NCI-H526 (cell line): ENCODE results near the gene BABAM2.
"Not testable (repeated sequence)": the region's sequence is repeated elsewhere in the genome, so short reads cannot be mapped to it uniquely, and the experiment has no call there.

Experiments used
- DNase-seq, 2 experiments: peaks; one replicate each; lab custom pipeline; 2025; lab: John Stamatoyannopoulos, UW

Gene BABAM2

DNA sequence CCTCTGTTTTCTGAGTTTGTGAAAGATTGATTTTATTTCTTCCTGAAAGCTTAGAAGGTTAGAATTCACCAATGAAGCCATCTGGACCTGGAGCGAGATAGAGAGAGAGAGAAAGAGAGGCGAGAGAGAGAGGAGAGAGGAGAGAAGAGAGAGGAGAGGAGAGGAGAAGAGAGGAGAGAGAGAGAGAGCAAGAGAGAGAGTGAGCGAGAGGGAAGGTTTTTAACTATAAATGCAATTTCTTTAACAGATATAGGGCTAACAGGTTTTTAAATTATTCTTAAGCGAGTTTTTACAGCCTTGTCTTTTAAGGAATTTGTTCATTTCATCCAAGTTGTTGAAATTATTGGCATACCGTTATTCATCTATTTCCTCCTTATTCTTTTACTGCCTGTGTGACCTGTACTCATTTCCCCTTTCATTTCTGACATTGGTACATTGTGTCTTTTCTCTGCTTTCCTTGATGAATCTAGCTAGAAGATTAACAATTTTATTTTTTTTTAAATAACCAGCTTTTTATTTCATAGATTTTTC, 56.1 kb downstream of the BABAM2 start:
- DNase-seq = no peak

DNA sequence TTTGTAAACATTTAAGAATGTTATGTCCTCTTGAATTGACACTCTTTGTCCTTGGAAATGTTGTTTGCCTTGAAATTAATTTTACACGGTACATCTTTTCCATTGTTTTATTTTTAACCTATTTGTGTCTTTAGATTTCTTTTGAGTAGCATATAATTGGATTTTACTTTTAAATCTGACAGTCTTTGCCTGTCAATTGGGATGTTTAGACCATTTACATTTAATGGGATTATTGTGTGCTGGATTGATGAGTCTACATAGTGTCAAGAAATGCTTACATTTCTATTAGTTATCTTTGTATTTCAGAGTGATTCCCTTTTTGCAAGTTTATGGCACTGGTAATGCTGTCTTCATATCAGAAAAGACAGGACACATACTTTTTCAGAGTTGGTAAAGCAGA, 61.5 kb downstream of the BABAM2 start:
- no peak for DNase-seq

DNA sequence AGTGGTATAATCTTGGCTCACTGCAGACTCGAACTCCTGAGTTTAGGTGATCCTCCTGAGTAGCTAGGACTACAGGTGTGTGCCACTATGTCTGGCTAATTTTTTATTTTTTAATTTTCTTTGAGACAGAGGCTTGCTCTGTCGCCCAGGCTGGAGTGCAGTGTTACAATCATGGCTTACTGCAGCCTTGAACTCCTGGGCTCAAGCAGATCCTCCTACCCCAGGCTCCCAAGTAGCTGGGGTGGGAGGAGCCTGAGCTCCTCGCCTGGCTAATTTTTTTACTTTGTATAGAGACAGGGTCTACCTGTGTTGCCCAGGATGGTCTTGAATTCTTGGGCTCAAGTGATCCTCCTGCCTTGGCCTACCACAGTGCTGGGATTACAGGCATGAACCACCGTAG, 62.5 kb downstream of the BABAM2 start:
- DNase-seq = no peak

DNA sequence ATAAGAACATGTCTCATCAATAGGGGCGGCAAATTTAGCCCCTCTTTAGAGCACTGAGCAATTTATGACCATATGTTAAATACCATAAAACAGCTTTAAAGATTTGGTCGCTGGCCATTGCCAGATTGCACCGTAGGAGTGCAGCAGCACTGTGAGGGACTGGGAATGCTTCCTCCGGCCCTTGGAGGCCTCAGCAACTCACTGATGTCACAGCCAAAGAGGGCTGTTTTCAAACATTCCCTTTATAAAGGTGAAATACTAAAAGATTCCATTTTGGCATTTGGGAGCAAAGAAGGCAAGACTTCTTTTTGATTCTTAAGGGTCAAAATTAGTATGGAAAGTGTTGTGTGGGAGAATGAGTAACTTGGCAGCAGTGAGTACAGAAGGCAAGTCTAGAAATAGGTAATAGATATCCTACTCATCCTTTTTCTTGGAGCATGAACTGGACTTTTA, 63.7 kb downstream of the BABAM2 start:
- DNase-seq = no peak

DNA sequence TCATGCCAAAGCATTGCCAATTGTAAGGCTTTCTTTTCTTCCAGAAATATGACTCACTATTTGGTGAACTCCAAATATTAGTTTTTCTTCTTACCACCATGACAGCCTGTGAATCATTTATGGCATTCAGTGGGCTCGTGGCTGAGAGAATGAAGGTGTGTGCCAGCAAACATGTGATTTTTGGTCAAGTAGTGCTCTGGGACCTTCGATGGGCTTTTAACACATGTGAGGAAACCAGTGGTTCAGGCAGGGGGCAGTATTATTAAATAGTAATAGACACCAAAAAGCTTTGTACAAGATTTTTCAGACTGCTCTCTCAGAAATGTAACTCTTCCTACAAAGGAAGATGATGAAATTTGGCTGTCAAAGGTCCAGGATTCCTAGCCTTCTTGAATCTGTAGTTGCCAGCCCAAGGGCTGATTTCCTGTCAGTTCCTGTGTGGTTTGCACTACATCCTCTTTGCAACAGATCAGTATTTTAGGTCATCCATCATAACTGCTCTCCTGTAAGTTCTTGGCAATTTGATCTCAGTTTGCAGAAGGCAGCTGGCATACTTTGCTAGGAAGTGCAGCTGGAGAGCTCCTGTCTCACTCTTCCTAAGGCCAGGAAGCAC, 64.3 kb downstream of the BABAM2 start:
- no peak for DNase-seq

DNA sequence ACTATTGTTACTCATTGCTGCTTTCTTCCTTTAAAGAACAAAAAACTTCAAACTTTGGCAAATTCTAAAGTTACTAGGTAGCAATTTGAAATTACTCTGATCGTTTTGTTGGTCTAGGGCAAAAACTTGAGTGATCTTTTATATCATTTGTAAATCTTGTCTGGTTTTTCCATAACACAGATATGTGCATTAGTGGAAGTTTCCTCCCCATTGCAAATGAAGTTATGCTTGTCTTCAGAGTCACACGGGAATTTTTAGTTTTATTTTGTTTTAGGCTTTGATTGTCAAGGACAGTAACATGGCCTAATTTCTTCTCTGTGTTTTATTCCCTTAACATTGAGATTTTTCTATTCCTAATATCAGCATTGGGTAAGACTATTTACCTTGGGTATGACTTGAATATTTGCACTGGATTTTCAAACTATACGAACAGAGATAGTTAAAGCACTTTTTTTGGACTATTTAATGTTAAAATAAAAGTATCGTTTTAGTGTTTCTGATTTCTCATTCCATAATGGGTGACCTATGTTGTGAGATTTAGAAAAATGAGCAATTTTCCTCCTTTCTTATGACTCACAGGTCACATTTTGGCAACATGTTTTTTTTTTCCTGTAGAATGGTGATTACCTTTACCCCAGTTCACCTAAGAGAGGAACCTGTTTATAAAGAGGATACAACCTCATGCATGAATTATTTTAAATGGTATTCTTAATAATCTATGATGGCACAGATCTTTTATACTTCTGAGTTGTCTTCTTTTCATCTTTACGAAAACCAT, 65.0 kb downstream of the BABAM2 start:
- DNase-seq = no peak

DNA sequence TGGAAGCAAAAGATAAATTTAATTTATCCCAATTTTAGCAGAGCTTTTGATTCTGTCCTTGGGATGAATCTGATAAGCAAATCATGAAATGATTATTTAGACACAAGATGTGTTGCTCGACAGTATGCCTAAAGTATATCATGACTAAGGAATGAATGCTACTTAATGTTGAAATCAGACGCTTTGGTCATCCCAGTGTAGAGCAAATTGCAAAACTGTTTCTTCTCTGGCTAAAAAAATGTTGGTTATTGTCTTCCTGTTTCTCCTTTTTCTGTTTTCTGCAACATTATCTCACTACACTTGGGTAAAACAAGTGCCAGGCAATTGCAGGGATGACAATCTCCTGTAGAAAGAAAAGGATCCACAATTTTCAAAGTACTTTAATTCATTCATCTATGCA, 66.4 kb downstream of the BABAM2 start:
- no peak for DNase-seq

DNA sequence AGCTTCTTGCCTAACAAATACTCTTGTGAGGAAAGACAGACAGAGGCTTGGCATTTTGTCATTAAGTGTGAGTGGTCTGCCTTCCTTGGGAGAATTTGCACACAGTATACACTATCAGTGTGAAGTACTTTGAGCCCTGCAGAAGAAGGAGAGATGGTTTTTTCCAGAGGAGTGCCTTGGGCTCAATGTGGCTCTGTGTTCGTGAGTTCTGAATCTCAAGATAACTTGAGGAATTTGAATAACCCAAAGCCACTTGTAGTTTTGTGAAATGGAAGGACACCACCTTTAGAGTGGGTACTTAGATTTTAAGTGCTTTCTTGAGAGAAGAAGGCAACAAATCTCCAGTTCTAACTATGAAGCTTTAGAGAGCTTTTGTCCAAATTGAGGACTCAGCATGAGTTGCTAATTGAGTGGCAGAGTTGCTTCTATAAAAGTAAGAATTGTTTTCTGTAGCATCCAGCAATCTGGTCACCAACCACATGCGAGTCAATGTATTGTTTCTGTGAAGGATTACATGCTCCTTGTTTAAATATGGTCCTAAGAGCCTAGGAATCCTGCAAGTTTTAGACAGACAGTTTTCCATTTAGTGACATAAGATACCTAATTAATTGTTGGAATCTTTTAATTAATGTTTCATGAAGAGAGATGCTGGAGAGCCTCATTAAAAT, 68.3 kb downstream of the BABAM2 start:
- DNase-seq = no peak

DNA sequence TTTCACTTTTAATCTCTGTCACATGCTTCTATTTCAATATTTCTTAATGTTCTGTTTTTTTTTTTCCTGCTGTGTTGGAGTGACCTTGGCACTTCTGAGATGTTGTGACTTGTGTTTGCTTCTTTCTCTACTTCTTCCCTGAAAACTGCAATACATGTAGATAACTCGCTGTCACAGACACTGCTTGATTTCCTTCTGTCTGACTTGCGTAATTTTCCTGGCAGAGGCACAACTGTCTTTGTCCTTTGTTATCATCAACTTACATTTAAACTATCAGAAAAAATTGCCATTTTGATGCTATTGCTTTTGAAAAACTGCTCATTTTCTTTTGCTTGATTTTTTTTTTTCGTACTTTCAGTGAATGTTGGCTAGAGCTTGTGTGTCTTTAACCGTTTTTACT, 69.0 kb downstream of the BABAM2 start:
- no peak for DNase-seq

DNA sequence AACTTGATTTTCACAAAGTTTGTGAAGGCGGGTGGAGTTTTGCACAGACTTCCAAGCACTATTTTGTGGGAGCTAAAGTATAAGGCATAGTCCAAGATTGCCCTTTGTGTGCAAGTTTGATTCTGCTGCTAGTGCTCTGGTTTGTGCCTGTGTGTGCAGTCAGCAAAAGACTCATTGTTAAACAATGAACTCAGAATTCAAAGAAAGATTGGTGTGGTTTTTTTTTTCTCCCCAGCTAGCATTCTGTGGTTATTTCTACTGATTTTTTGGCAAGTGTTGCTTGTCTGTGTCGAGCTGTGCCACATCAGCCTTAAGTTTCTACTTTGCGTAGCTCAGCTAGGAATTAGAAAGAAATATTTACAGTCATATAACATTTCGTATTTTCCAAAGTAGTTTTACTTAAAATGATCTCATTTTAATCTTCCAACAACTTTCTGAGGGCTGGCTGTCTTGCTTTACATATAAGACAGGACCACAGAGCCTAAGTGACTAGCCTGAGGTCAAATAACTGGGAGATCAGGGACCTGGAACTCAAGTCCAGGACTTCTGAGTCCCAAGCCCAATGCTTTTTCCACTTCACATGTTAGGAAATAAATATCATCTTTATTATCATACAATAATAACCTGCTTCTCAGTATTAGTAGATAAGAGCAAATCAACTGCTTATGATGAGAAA, 69.8 kb downstream of the BABAM2 start:
- DNase-seq = no peak

DNA sequence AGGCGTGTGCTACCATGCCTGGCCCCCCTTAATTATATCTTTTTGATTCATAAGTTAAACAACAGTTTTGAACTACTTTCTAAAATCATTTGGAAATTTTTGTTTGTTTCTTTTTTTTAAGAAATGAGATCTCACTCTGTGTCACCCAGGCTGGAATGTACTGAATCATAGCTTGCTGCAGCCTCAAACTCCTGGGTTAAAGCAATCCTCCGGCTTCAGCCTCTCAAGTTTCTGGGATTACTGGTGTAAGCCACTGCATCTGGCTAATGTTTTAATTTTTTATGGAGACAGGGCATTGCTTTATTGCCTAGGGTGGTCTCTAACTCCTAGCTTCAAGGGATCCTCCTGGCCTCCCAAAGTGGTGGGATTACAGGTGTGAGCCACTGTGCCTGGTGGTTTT, 71.5 kb downstream of the BABAM2 start:
- no peak for DNase-seq

DNA sequence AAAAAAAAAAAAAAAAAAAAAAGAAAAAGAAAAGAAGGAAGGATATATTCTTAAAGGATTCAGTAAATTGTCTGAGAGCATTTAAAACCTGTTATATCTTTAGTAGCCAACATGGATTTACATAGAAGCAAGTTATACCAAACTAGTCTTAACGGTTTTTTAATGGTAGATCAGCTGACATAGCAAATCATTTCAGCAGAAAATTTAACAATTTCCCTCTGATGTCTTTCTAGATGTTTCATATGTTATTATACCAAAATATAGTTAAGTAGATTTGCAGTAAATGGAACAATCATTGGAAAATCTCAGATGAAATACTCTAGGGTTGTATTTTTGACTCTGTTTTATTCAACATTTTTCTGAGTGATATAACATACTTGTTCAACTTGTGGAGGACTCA, 72.9 kb downstream of the BABAM2 start:
- DNase-seq = no peak

DNA sequence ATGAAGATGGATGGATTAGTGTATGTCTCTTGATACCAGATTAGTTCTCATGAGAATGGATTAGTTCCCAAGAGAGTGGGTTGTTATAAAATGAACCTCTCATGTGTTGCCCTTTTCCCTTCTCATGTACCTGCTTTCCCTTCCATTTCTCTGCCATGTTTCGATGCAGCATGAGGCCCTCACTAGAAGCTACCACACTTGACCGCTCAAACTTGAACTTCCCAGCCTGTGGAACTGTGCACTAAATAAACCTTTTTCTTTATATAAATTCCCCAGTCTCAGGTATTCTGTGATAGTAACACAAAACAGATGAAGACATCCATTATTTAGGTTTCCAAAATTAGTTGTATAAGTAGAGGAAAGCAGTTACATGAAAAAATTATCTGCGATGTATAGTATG, 73.5 kb downstream of the BABAM2 start:
- no peak for DNase-seq

DNA sequence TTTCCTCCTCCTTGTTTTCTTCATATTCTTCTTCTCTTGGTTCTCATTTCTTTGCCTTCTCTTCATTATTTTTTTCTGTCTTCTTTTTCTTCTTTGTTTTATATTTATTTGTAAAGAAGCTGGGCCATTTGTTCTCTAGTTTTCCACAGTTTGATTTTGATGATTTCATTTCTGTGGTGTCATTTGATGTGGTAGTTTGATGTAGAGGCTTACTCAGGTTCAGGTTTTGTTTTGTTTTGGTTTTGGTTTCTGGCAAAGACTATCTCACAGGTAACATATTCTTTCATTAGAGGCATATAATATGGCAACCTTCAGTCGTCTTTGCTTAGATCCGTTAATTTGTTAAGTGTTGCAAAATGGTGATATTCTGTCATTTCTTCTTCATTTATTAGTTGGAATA, 75.3 kb downstream of the BABAM2 start:
- DNase-seq = no peak

DNA sequence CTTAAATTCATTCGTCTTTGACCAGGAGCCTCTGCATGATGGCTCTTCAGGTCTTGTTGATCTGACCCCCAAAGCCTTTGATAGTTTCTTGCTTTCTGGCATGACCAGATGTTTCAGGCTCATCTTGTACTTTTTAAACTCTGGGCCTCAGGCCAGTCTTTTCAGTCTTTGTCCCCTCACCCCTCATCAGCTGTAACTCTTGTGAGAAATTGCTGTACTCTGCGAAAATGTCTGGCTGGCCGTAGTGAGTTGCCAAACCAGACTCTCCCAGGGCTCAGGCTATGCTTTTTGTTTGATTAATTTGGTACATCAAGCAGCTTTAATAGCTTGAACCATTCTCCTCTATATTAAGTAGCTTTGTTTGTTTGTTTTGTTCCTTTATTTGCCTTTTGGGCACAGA, 75.9 kb downstream of the BABAM2 start:
- no peak for DNase-seq

DNA sequence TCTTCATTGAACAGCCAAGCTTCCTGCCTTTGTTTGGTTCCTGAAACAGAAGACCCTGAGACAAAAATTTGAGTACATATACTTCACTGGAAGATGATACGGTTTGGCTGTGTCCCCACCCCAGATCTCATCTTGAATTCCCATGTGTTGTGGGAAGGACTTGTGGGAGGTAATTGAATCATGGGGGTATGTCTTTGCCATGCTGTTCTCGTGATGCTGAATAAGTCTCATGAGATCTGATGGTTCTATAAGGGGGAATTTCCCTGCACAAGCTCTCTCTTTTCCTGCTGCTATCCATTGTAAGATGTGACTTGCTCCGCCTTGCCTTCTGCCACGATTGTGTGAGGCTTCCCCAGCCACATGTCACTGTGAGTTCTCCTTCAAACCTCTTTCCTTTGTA, 76.5 kb downstream of the BABAM2 start:
- DNase-seq = no peak

DNA sequence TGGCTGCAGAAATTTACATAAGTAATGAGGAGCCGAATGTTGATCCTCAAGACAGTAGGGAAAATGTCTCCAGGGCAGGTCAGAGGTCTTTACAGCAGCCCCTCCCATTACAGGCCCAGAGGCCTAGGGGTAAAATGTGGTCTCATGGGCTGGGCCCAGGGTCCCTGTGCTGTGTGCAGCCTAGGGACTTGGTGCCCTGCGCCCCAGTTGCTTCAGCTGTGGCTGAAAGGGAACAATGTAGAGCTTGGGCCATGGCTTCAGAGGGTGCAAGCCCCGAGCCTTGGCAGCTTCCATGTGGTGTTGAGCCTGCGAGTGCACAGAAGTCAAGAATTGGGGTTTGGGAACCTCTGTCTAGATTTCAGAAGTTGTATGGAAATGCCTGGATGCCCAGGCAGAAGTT, 77.5 kb downstream of the BABAM2 start:
- not testable (repeated sequence) for DNase-seq

DNA sequence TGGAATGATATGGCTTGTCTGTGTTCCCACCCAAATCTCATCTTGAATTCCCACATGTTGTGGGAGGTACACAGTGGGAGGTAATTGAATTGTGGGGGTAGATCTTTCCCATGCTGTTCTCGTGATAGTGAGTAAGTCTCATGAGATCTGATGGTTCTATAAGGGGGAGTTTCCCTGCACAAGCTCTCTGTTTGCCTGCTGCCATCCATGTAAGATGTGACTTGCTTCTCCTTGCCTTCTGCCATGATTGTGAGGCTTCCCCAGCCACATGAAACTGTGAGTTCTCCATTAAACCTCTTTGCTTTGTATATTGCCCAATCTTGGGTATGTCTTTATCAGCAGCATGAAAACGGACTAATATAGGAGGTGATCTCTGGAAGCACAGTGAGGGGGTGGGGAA, 78.4 kb downstream of the BABAM2 start:
- DNase-seq = not testable (repeated sequence)

DNA sequence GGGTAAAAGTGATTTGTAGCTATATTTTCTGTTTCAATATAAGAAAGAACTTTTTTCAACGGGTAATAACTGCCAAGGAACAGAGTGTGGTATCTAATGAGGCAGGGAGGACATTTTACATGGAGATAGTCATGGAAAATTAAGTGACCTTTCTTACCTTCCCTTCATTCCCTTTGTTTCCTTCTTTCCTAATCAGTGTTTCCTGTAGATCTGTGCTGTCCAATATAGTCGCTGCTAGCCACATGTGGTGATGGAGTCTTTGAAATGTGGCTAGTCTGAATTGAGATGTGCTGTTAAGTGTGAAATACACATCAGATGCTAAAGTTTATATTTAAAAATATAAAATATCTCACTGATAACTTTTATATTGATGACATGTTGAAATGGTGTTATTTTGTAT, 81.8 kb downstream of the BABAM2 start:
- DNase-seq = no peak

DNA sequence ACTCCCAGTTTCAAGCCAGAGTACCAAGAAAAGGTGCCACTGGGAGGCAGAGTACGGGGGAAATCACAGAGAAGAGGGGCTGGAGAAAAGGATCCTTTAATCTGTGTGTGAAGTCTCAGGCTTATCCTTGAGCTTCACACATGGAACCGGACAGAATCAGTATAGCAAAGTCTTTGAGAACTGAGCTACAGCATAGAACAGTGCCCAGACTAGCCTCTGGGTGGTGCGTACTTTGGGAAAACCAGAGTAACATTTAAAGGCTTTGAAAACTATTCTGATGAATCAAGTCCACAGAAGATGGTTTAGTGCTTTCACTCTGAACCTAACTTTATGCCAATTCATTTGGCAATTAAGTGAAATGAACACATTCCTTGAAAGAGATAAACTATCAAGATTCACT, 83.1 kb downstream of the BABAM2 start:
- no peak for DNase-seq

DNA sequence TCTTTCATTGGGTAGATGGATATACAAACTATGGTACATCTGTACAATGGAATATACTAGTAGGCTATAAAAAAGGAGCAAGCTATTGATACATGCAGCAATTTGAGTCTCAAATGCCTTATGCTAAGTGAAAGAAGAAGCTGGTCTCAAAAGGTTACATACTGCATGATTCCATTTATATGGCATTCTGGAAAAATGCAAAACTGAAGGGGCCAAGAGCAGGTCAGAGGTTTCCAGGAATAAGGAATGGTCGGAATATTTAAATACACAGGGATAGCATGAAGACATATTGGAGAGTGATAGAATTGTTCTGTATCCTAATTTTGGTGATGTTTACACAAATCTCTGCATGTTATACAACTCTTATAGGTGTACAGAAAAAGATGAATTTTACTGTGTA, 85.8 kb downstream of the BABAM2 start:
- DNase-seq = no peak

DNA sequence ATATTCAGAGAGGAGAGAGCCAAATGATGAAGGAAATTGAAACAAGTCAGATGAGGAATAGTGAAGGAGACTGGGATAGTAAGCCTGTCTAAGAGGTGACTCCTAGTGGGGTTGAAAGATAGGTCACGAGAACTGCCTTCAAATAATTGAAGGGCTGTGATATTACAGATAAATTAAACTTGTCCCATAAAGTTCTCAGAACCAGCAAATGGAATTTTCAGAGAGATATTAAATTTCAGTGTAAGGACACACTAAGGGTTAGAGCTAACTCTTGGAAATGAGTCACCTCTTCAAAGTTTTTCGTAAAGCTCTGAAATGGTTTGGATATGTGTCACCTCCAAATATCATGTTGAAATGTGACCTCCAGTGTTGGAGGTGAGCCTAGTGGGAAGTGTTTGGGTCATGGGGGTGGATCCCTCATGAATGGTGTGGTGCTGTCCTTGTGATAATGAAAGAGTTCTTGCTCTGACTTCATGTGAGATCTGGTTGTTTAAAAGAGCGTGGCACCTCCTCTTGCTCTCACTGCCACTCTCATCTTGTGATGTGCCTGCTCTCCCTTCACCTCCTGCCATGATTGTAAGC, 87.3 kb downstream of the BABAM2 start:
- DNase-seq = no peak
